Middle frontal gyrus (tissue), 1 donor: Measurements from ENCODE around the gene KRT1.

Source experiments
- DNase-seq: peaks from one replicate; pipeline ENCODE4 v3.0.0-alpha.2; 2015; ENCODE audit warnings: low spot score; ENCODE audit errors: extremely low spot score

The KRT1 gene

GRCh38 chr12:52636592-52637258 is 43.5 kb downstream of the KRT1 start:
- DNase-seq, result no peak

- no peak for DNase-seq
Observed at GRCh38 chr12:52636189-52636588, 44.0 kb downstream of the KRT1 start.

GRCh38 chr12:52634266-52635056 is 45.7 kb downstream of the KRT1 start:
- DNase-seq, result peak; percentile 61

- no peak for DNase-seq
Observed at GRCh38 chr12:52633383-52633782, 46.8 kb downstream of the KRT1 start.

GRCh38 chr12:52632656-52633055 is 47.6 kb downstream of the KRT1 start:
- no peak for DNase-seq

- no peak for DNase-seq
Observed at GRCh38 chr12:52631676-52632459, 48.3 kb downstream of the KRT1 start.

GRCh38 chr12:52631264-52631663 is 48.9 kb downstream of the KRT1 start:
- DNase-seq, result no peak

GRCh38 chr12:52630599-52631200 is 49.5 kb downstream of the KRT1 start:
- no peak for DNase-seq

- DNase-seq, result no peak
Observed at GRCh38 chr12:52630008-52630500, 50.2 kb downstream of the KRT1 start.

- no peak for DNase-seq
Observed at GRCh38 chr12:52629281-52630007, 50.8 kb downstream of the KRT1 start.

- no peak for DNase-seq
Observed at GRCh38 chr12:52628841-52629240, 51.4 kb downstream of the KRT1 start.

GRCh38 chr12:52628111-52628507 is 52.1 kb downstream of the KRT1 start:
- DNase-seq, result no peak

- no peak for DNase-seq
Observed at GRCh38 chr12:52627395-52628110, 52.7 kb downstream of the KRT1 start.
